Type B pancreatic cell (in vitro differentiated cells): ENCODE results near the gene KRI1. TPM values are rescaled to one million over a fixed set of nuclear protein-coding genes. Genes with fewer than 3 reads are reported as not detected.

Source experiments
- DNase-seq: peaks from one replicate; pipeline ENCODE4 v3.0.0; 2021; ENCODE audit warnings: mixed read lengths; ENCODE audit not compliant: unreplicated experiment; ENCODE audit errors: extremely low spot score
- H3K27ac Mint-ChIP-seq: 2 replicates; pipeline ENCODE4 v1.8.0; 2021; ENCODE audit warnings: mild to moderate bottlenecking, mixed read lengths
- H3K27me3 Mint-ChIP-seq: 2 replicates; pipeline ENCODE4 v1.8.0; 2021; ENCODE audit warnings: mixed read lengths
- H3K36me3 Mint-ChIP-seq: 2 replicates; pipeline ENCODE4 v1.8.0; 2021; ENCODE audit warnings: mixed read lengths
- H3K4me1 Mint-ChIP-seq: one replicate; pipeline ENCODE4 v1.8.0; 2021; ENCODE audit warnings: mixed read lengths; ENCODE audit not compliant: unreplicated experiment
- H3K4me3 Mint-ChIP-seq: 2 replicates; pipeline ENCODE4 v1.8.0; 2021; ENCODE audit warnings: mild to moderate bottlenecking, mixed read lengths
- H3K9me3 Mint-ChIP-seq: 2 replicates; pipeline ENCODE4 v1.8.0; 2021; ENCODE audit warnings: mixed read lengths
- total RNA-seq: library from RNA; stranded (reverse); gene quantifications from 2 replicates; pipeline ENCODE4 v1.2.1, GENCODE V29; 2021; ENCODE audit warnings: low replicate concordance
- TF ChIP-seq, protein P1 (sequence below): fragments of 200-600 bp; sonication (generic); conservative IDR thresholded peaks from 2 replicates; pipeline ENCODE4 v1.5.0; 2021; ENCODE audit warnings: antibody characterized with exemption, mild to moderate bottlenecking

Gene KRI1
- total RNA-seq, 1 donor from 2014 or later = 34.4 TPM

DNA sequence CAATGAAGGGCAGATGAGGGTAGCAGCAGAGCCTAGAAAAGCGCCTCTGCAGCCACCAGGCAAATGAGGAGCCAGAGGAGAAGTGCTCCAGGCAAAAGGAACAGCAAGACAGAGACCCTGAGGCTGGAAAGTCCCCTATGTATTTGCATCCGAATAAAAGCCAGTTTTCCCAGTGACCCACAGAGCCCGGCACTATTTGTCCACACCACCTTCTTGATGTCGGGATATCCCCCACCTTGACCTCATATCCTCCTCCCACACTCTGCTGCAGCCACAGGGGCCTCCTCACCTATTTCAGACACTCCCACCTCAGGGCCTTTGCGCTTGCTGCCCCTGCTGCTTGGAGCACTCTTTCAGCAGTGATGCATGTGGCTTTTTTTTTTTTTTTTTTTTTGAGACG, 15.5 kb downstream of the KRI1 start:
- no peak overlapping the region for H3K4me3 Mint-ChIP-seq
- no peaks in the 10 kb centered on the region for H3K9me3 Mint-ChIP-seq
- H3K27ac Mint-ChIP-seq = no peak overlapping the region
- TF ChIP-seq, protein P1, sequence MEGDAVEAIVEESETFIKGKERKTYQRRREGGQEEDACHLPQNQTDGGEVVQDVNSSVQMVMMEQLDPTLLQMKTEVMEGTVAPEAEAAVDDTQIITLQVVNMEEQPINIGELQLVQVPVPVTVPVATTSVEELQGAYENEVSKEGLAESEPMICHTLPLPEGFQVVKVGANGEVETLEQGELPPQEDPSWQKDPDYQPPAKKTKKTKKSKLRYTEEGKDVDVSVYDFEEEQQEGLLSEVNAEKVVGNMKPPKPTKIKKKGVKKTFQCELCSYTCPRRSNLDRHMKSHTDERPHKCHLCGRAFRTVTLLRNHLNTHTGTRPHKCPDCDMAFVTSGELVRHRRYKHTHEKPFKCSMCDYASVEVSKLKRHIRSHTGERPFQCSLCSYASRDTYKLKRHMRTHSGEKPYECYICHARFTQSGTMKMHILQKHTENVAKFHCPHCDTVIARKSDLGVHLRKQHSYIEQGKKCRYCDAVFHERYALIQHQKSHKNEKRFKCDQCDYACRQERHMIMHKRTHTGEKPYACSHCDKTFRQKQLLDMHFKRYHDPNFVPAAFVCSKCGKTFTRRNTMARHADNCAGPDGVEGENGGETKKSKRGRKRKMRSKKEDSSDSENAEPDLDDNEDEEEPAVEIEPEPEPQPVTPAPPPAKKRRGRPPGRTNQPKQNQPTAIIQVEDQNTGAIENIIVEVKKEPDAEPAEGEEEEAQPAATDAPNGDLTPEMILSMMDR = no peak
- no peak for DNase-seq
- H3K36me3 Mint-ChIP-seq = no peaks in the 10 kb centered on the region
- no peaks in the 10 kb centered on the region for H3K27me3 Mint-ChIP-seq
- no peaks in the 10 kb centered on the region for H3K4me1 Mint-ChIP-seq

DNA sequence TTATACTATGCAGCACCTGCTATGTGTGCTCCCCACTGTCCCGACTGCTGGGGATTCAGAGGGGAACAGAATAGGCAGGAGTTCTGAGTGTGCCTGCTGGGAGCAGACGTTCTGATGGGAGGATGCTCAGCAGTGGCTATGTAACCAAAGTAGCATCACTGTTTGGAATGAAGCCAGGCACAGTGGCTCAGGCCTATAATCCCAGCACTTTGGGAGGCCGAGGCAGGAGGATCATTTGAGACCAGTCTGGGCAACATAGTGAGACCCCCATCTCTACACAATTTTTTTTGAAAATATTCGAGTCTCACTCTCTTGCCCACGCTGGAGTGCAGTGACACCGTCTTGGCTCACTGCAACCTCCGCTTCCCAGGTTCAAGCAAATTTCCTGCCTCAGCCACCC, 16.1 kb downstream of the KRI1 start:
- H3K9me3 Mint-ChIP-seq = no peaks in the 10 kb centered on the region
- DNase-seq = no peak
- TF ChIP-seq, protein P1 = no peak
- no peak overlapping the region for H3K4me3 Mint-ChIP-seq
- no peaks in the 10 kb centered on the region for H3K36me3 Mint-ChIP-seq
- H3K27me3 Mint-ChIP-seq = no peaks in the 10 kb centered on the region
- no peaks in the 10 kb centered on the region for H3K4me1 Mint-ChIP-seq
- no peak overlapping the region for H3K27ac Mint-ChIP-seq

DNA sequence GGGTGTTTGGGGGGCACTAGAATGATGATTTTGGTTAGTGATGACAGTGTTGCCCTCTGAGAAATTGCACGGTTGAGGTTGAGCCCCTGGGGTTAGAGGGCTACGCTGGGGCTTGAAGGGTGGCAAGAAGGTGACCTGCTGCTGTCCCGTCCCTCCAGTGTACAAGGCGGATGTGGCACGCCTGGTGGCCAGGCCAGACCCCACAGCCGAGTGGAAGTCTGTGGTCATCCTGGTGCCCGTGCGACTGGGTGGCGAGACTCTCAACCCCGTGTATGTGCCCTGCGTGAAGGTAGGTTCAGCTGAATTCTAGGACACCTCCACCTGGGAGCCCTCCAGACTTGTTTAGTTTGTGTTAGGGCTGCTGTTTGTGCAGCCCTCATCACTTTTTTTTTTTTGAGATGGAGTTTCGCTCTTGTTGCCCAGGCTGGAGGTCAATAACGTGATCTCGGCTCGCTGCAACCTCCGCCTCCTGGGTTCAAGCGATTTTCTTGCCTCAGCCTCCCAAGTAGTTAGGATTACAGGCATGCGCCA, 17.0 kb downstream of the KRI1 start:
- Mint-ChIP-seq H3K9me3 (no peaks in the 10 kb centered on the region), H3K4me3 (no peak overlapping the region), H3K36me3 (no peaks in the 10 kb centered on the region), H3K27ac (no peak overlapping the region), H3K4me1 (no peaks in the 10 kb centered on the region), H3K27me3 (no peaks in the 10 kb centered on the region)
- DNase-seq = no peak
- TF ChIP-seq, protein P1 = no peak

DNA sequence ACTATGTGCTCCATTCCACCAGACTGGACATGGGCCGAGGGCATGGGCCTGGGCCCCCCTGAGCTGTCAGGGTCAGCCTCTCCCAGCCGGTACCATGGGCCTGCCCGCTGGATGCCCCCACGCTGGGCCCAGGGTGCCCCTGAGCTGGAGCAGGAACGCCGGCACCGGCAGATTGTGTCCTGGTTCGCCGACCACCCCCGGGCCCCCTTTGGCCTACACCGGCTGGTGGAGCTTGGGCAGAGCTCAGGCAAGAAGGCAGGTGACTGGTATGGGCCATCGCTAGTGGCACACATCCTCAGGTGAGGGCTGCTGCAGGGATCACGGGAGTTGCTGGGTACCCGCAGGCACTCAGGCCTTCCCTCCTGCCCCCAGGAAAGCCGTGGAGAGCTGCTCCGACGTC, 19.0 kb downstream of the KRI1 start:
- no peaks in the 10 kb centered on the region for H3K27me3 Mint-ChIP-seq
- H3K4me3 Mint-ChIP-seq = no peak overlapping the region
- TF ChIP-seq, protein P1 = no peak
- no peaks in the 10 kb centered on the region for H3K36me3 Mint-ChIP-seq
- DNase-seq = no peak
- no peaks in the 10 kb centered on the region for H3K9me3 Mint-ChIP-seq
- no peak overlapping the region for H3K27ac Mint-ChIP-seq
- no peaks in the 10 kb centered on the region for H3K4me1 Mint-ChIP-seq

DNA sequence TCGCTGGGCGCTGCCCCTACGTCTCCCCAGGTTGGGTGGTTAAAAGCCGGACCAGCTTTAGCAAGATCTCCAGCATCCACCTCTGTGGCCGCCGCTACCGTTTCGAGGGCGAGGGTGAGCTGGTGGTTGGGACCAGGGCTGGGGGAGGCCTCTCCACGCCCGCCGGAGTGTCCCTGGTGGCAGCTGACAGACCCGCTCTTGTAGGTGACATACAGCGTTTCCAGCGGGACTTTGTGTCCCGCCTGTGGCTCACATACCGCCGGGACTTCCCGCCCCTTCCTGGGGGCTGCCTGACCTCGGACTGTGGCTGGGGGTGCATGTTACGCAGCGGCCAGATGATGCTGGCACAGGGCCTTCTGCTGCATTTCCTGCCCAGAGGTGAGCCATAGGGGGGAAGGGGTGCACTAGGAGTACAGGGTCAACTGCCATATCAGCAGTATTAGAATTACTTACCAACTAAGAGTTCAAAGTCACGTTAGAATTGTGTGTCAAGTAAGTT, 21.0 kb downstream of the KRI1 start:
- Mint-ChIP-seq H3K9me3 (no peaks in the 10 kb centered on the region), H3K27me3 (peaks cover 3% of the 10 kb centered on the region), H3K4me3 (peak overlapping the region; percentile 90), H3K4me1 (no peaks in the 10 kb centered on the region), H3K27ac (peak overlapping the region; percentile 41), H3K36me3 (no peaks in the 10 kb centered on the region)
- DNase-seq = no peak
- TF ChIP-seq, protein P1 = no peak
